GM23248 (cell line): ENCODE data around the gene PADI2. TPM values are rescaled to one million over a fixed set of nuclear protein-coding genes. Genes with fewer than 3 reads are reported as not detected.
A peak's percentile ranks its signal among the peaks of the same experiment; 100 is the strongest.

Source experiments
- DNase-seq: peaks from one replicate; pipeline ENCODE4 v3.0.0-alpha.2; 2015
- H2AFZ ChIP-seq: fragments of 200-600 bp; sonication (generic); 2 replicates; pipeline ENCODE4 v1.6.1; 2016; ENCODE audit warnings: antibody characterized with exemption
- H3F3A ChIP-seq: fragments of 200-600 bp; sonication (generic); 2 replicates; pipeline ENCODE4 v1.6.1; 2016; ENCODE audit warnings: mild to moderate bottlenecking, antibody characterized with exemption, mixed run types; ENCODE audit not compliant: insufficient read depth
- H3K27ac ChIP-seq: fragments of 200-600 bp; sonication (generic); 2 replicates; pipeline ENCODE4 v1.5.1; 2016; ENCODE audit warnings: mild to moderate bottlenecking
- H3K27me3 ChIP-seq: fragments of 200-600 bp; sonication (generic); replicated peaks from 2 replicates; pipeline ENCODE4 v1.6.1; 2016; ENCODE audit warnings: mild to moderate bottlenecking; ENCODE audit not compliant: insufficient read depth
- H3K36me3 ChIP-seq: fragments of 200-600 bp; sonication (generic); 2 replicates; pipeline ENCODE4 v1.6.1; 2016; ENCODE audit warnings: low read depth, mild to moderate bottlenecking
- H3K4me1 ChIP-seq: fragments of 200-600 bp; sonication (generic); 2 replicates; pipeline ENCODE4 v1.6.1; 2016; ENCODE audit warnings: mild to moderate bottlenecking; ENCODE audit not compliant: insufficient read depth
- H3K4me2 ChIP-seq: fragments of 200-600 bp; sonication (generic); one replicate; pipeline ENCODE4 v1.6.1; 2016; ENCODE audit warnings: mild to moderate bottlenecking; ENCODE audit not compliant: unreplicated experiment
- H3K4me3 ChIP-seq: fragments of 200-600 bp; sonication (generic); 2 replicates; pipeline ENCODE4 v1.5.1; 2016; ENCODE audit warnings: mild to moderate bottlenecking
- H3K79me2 ChIP-seq: fragments of 200-600 bp; sonication (generic); 2 replicates; pipeline ENCODE4 v1.6.1; 2016; ENCODE audit warnings: mild to moderate bottlenecking; ENCODE audit not compliant: insufficient read depth
- H3K9ac ChIP-seq: fragments of 200-600 bp; sonication (generic); 2 replicates; pipeline ENCODE4 v1.6.1; 2016; ENCODE audit warnings: mild to moderate bottlenecking
- H3K9me2 ChIP-seq: fragments of 200-600 bp; sonication (generic); 2 replicates; pipeline ENCODE4 v1.6.1; 2016; ENCODE audit warnings: mixed run types, mild to moderate bottlenecking, moderate library complexity; ENCODE audit not compliant: insufficient read depth
- H3K9me3 ChIP-seq: fragments of 200-600 bp; sonication (generic); one replicate; pipeline ENCODE4 v1.6.1; 2017; ENCODE audit warnings: low read depth
- H4K20me1 ChIP-seq: fragments of 200-600 bp; sonication (generic); 2 replicates; pipeline ENCODE4 v1.6.0; 2016; ENCODE audit not compliant: insufficient read depth
- EZH2 ChIP-seq: fragments of 200-600 bp; sonication (generic); IDR thresholded peaks from 2 replicates; pipeline ENCODE4 v1.6.1; 2018; ENCODE audit warnings: antibody characterized with exemption, mild to moderate bottlenecking; ENCODE audit not compliant: insufficient read depth, poor library complexity, severe bottlenecking
- EZH2phosphoT487 ChIP-seq: fragments of 200-600 bp; sonication (generic); IDR thresholded peaks from 2 replicates; pipeline ENCODE4 v1.6.1; 2018; ENCODE audit warnings: antibody characterized with exemption, moderate library complexity, mild to moderate bottlenecking, low read depth; ENCODE audit not compliant: insufficient read depth
- WGBS, 2 experiments: methylation state at CpG; one replicate each; pipeline ENCODE4 v1.1.6; 2015 to 2017; ENCODE audit warnings: low lambda C conversion rate in 2 of 2, low coverage in 1 of 2; ENCODE audit errors: missing lambda C conversion rate in 2 of 2; 5-methylcytosine and 5-hydroxymethylcytosine counted together
- in situ Hi-C: fragments of 300-500 bp; cut with MboI; formaldehyde crosslinking; loops from 2 replicates; pipeline ENCODE4 v1.15.0; 2020
- polyA plus RNA-seq: library from polyadenylated mRNA; unstranded; fragments of >200 nt; fragmentation: Nextera tagmentation; extraction: Ambion mirVana; gene quantifications from 2 replicates; pipeline ENCODE4 v1.2.1, GENCODE V29; 2016
- total RNA-seq: library from RNA; depleted of rRNA; stranded (reverse); fragments of >200 nt; shearing (Covaris generic); gene quantifications from 2 replicates; pipeline ENCODE4 v1.2.3, GENCODE V29; 2014; rRNA removed

Gene PADI2
- total RNA-seq (0.13 and 0.22 TPM in 2 replicates), polyA plus RNA-seq (0.08 and 0.11 TPM in 2 replicates)

DNA sequence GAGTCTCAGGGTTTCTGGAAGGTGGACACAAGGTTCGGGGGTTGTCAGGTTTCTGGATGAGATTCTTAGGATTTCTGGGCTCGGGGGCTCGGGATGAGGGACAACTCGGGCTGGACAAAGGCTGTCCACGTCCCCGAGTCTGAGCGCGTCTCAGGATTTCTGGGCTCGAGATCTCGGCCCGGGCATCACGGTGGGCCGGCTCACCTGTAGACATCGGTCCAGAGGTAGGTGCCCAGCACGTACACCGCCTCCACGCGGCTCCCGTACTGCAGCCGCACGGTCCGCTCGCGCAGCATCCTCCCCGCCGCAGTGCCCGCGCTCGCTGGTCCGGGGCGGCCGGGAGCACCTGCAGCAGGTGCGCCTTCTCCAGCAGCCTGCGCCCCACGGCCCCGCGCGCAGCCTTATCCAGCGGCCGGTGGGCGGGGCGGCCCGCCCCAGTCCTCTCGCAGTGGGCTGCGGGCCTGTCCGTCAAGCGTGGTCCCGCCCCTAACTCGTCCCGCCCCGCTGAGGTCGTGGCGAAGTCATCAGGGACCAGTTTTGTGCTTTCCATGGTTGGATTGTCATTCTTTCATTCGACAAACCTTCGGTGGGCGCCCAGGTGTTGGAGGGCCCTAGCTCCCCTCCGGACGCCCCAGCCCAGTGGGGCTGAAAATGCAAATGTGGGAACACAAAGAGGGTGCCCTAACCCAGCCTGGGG, at the start of gene PADI2:
Gene PADI2 (minus strand): TSS at position 376 of the 697 bp plus-strand sequence. CDS start 80 bp downstream, at position 296.
- Histone ChIP-seq H3K9me2 (no peaks in the 10 kb centered on the region), H3K9me3 (no peaks in the 10 kb centered on the region), H3F3A (no peaks in the 10 kb centered on the region), H3K9ac (no peak within 1 kb of the TSS), H3K79me2 (no peaks in the 10 kb centered on the region), H3K4me2 (peak within 1 kb of the TSS; percentile 5), H3K4me3 (peak within 1 kb of the TSS; percentile 52), H4K20me1 (no peaks in the 10 kb centered on the region), H3K27me3 (peaks cover 29% of the 10 kb centered on the region), H3K36me3 (no peaks in the 10 kb centered on the region), H2AFZ (no peak within 1 kb of the TSS), H3K27ac (no peak within 1 kb of the TSS), H3K4me1 (0 out of 2 replicates have a peak, but pooled peaks cover 3% of the 10 kb centered on the region)
- DNase-seq, result peak; percentile 75
- no peak for TF ChIP-seq EZH2
- no peak for TF ChIP-seq EZH2phosphoT487
- in situ Hi-C loops, result loop anchor here (10.0 kb wide), 1 partner anchor 216 kb away; no protein-coding TSS in a partner anchor
- WGBS, 2 experiments, result 8 to 9% methylated on average over 19 to 44 of the region's 58 CpGs

DNA sequence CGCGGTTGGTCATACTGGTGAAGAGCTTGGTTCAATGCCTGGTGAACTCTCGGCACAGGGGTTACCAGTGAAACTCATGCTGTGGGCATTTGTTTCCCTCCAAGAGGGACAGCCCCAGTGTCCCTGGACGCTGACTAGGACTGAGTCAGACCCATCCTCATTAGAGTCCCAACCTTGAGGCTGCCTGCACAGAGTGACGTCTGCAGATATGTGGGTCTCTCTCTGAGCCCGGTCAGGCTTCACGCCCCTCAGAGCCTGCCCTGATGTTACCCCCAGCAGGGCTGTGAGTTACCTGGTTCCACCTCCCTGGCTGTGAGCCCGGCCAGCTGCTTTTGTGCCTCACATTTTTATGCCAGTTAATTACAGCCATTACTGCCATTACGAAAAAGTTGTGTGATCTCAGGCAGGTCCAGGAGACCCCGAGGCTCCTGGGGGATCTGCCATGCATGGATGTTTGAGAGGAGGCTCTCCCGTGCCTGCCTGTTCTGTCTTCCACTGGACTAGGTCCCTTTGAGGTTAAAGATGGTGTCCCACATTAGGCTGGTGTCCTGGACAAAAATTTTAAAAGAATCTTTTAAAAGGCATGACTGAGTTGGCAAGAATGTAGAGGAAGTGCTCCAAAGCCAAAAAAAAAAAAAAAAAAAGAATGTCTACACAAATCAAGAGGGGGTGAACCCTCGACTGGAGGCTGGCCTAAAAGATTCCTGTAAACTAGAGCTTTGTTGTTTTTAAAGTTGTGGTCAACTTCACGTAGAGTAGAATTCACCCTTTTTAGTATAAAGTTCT, 49.0 kb upstream of the PADI2 start:
- Histone ChIP-seq H3F3A (peaks cover 31% of the 10 kb centered on the region), H3K4me1 (peaks cover 34% of the 10 kb centered on the region), H3K9me3 (no peaks in the 10 kb centered on the region), H3K4me2 (peak overlapping the region; percentile 52), H3K79me2 (no peaks in the 10 kb centered on the region), H3K9ac (peak overlapping the region; percentile 58), H3K36me3 (no peaks in the 10 kb centered on the region), H3K27ac (peak overlapping the region; percentile 90), H4K20me1 (no peaks in the 10 kb centered on the region), H2AFZ (peak overlapping the region; percentile 36; the same call in 1 of the 2 replicates), H3K9me2 (no peaks in the 10 kb centered on the region), H3K4me3 (peak overlapping the region; percentile 52), H3K27me3 (no peaks in the 10 kb centered on the region)
- peak; percentile 94 for DNase-seq
- WGBS, 2 experiments, result 4 to 6% methylated on average over 13 of the region's 13 CpGs
- in situ Hi-C loops, result no loop called here
- no peak for TF ChIP-seq EZH2phosphoT487
- TF ChIP-seq EZH2, result no peak

DNA sequence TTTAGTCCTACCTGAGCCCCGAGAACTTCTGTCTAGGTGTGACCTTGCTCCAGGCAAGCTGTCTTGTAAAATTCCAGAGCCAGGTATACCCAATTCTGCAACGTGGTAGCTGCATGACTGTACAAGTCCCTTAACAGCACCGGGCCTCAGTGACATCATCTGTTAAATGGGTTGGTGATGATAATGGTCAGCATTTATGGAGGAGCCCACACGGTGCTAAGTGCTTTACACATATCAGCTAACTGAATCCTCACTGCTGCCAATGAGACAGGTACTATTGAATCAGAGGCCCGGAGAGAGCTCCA, 48.5 kb upstream of the PADI2 start:
- Histone ChIP-seq H3F3A (peaks cover 31% of the 10 kb centered on the region), H3K79me2 (no peaks in the 10 kb centered on the region), H3K4me1 (peaks cover 34% of the 10 kb centered on the region), H3K9me3 (no peaks in the 10 kb centered on the region), H3K9me2 (no peaks in the 10 kb centered on the region), H2AFZ (no peak overlapping the region), H3K36me3 (no peaks in the 10 kb centered on the region), H3K4me3 (no peak overlapping the region), H3K4me2 (peak overlapping the region; percentile 52), H4K20me1 (no peaks in the 10 kb centered on the region), H3K27me3 (no peaks in the 10 kb centered on the region), H3K9ac (no peak overlapping the region), H3K27ac (peak overlapping the region; percentile 90)
- no peak for DNase-seq
- TF ChIP-seq EZH2phosphoT487 (no peak), EZH2 (no peak)
- in situ Hi-C loops, result no loop called here
- 22 to 24% methylated on average over 5 of the region's 5 CpGs for WGBS, 2 experiments

DNA sequence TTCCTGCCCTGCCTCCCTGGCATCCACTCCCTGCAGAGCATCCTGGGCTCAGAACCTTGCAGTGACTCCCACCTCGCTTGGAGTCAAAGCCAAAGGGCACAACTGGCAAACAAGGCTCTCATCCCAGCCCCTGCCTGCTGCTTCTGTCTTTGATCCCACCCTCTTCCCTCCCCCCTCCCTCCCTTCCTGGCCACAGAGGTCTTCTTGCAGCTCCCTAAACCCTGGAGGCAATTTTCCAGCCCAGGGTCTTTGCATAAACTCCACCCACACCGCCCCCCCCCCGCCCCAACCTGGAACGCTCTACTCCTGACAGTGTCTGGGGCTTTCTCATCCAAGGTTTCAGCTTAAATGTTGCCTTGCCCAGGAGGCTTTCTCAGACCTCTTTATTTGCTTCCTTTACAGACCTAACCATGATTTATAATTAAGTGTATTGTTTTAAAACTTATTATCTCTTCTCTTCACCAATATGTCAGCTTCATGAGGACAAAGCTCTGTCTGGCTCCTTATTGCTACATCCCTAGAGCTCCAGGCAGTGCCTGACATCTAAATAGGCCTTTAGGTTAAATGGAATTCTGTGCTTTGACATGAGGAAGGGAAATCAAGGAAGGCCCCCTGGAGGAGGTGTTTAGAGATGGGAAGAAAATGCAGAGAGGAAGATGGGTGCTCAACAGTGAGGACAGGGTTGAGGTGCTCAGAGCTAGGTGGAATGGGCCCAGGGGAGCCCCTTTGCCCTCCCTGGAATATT, 48.0 kb upstream of the PADI2 start:
- no peaks in the 10 kb centered on the region for H3K9me2 ChIP-seq
- peaks cover 34% of the 10 kb centered on the region for H3K4me1 ChIP-seq
- no peaks in the 10 kb centered on the region for H3K36me3 ChIP-seq
- H3K9ac ChIP-seq, result no peak overlapping the region
- 15 to 40% methylated on average over 3 to 4 of the region's 4 CpGs for WGBS, 2 experiments
- peak overlapping the region; percentile 52 for H3K4me2 ChIP-seq
- peak overlapping the region; percentile 90 for H3K27ac ChIP-seq
- no peaks in the 10 kb centered on the region for H4K20me1 ChIP-seq
- no peaks in the 10 kb centered on the region for H3K27me3 ChIP-seq
- no peaks in the 10 kb centered on the region for H3K9me3 ChIP-seq
- TF ChIP-seq EZH2phosphoT487 (no peak), EZH2 (no peak)
- no peak overlapping the region for H3K4me3 ChIP-seq
- H3F3A ChIP-seq, result peaks cover 31% of the 10 kb centered on the region
- no peak overlapping the region for H2AFZ ChIP-seq
- peak; percentile 26 for DNase-seq
- no peaks in the 10 kb centered on the region for H3K79me2 ChIP-seq
- in situ Hi-C loops, result no loop called here
